ENCODE data around the gene ACTC1. TPM values are rescaled to one million over a fixed set of nuclear protein-coding genes. Genes with fewer than 3 reads are reported as not detected.

The ACTC1 gene
- total RNA-seq, 1 experiment from 2014 or later, result not detected

DNA sequence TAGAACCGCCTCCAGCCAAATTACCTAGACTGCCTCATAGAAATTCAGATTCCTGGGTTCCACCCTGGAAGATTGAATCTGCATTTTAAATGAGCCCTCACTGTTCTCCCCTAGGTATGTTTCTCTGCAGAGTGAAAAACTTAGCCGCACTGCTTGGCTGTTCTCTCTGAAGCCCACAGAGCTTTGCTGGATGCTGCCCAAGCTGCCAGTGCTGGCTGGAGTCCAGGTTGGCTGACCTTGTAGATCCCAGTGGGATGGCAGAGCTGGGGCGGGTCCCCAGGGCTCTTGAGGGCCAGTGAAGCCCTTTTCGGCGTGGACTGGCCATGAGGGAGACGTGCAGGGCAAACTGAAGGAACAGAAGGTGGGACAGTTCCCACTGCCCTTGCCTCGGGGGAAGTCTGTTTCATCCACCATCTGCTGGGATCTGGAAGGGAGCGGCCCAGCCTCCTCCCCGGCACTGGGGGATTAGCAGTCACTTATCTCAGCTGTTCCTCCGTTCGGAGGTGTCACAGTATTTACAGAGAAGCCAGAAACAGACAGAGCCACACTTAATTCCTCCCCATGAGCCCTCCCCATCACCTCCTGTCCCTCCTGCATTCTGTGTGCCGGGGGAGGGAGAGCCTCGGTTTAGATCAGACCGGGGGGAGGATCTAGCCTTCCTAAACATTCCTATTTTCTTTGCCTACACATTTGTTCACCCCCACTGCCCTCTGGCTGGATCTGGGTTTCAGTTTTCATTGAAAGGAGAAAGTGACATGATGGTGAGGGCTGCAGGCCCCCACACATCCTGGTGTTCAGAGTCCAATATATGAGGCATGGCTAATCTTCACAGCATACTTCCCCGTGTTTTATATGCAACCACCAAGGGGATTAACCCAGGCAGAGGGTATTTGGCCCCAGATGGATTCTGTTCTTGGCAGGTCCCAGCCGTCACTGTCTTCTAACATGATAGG is 4.1 kb upstream of the ACTC1 start:
- intact Hi-C loops (cut with micrococcal nuclease), result no loop called here
- peaks cover 19% of the 10 kb centered on the region for H3K4me1 Mint-ChIP-seq (ENCODE audit: insufficient read depth, unreplicated experiment)
- H3K36me3 Mint-ChIP-seq (ENCODE audit: insufficient read depth, unreplicated experiment), result no peaks in the 10 kb centered on the region
- BruUV-seq (replicated peaks), result no TSS peak
- TF ChIP-seq, protein P1, sequence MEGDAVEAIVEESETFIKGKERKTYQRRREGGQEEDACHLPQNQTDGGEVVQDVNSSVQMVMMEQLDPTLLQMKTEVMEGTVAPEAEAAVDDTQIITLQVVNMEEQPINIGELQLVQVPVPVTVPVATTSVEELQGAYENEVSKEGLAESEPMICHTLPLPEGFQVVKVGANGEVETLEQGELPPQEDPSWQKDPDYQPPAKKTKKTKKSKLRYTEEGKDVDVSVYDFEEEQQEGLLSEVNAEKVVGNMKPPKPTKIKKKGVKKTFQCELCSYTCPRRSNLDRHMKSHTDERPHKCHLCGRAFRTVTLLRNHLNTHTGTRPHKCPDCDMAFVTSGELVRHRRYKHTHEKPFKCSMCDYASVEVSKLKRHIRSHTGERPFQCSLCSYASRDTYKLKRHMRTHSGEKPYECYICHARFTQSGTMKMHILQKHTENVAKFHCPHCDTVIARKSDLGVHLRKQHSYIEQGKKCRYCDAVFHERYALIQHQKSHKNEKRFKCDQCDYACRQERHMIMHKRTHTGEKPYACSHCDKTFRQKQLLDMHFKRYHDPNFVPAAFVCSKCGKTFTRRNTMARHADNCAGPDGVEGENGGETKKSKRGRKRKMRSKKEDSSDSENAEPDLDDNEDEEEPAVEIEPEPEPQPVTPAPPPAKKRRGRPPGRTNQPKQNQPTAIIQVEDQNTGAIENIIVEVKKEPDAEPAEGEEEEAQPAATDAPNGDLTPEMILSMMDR (IDR thresholded peaks at IDR 0.05; ENCODE audit: unreplicated experiment), result no peak
- no peak overlapping the region for H3K27ac Mint-ChIP-seq (ENCODE audit: low read depth, unreplicated experiment)
- CTCF ChIA-PET, result no interaction called here
- POLR2A ChIA-PET, result interaction anchor here (0.8 kb wide), 1 partner anchor 13 kb away, joined by 3 read pairs; no protein-coding TSS in a partner anchor
- DNase-seq (ENCODE audit: unreplicated experiment), result peak; percentile 68
- no peak overlapping the region for H3K4me3 Mint-ChIP-seq (ENCODE audit: unreplicated experiment)
- H3K27me3 Mint-ChIP-seq (ENCODE audit: insufficient read depth, unreplicated experiment), result peaks cover 3% of the 10 kb centered on the region
- H3K9me3 Mint-ChIP-seq (ENCODE audit: unreplicated experiment), result no peaks in the 10 kb centered on the region

DNA sequence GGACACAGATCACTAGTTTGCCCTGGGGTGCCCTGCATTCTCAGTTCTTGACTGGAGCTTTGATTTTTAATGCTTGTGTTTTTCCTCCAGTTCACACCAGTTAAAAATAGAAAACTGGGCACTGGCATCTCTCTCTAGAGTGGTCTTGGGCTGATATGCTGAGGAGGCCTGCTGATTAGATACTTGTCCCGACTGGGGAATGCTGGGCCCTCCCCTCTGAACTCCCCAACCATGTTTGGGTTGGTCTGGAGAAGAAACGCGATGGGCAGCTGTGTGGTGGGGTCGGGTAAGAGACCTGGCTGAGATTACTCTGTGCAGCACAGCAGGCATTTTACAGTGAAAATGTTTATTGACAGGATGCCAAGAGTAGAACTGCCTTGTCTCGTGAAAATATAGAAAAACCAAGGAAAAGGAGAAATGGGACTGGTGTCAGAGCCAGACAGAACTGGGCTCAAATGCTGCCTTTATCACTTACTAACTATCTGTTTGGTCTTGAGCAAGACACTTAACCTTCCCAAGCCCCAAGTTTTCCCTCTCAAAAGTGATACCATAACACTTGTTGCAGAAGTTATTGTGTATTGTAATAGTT is 1.6 kb upstream of the ACTC1 start:
- ChIA-PET POLR2A (no interaction called here), CTCF (no interaction called here)
- BruUV-seq (replicated peaks), result no TSS peak
- TF ChIP-seq, protein P1 (IDR thresholded peaks at IDR 0.05; ENCODE audit: unreplicated experiment), result no peak
- no peaks in the 10 kb centered on the region for H3K36me3 Mint-ChIP-seq (ENCODE audit: insufficient read depth, unreplicated experiment)
- intact Hi-C loops (cut with micrococcal nuclease), result no loop called here
- H3K9me3 Mint-ChIP-seq (ENCODE audit: unreplicated experiment), result no peaks in the 10 kb centered on the region
- no peak overlapping the region for H3K4me3 Mint-ChIP-seq (ENCODE audit: unreplicated experiment)
- DNase-seq (ENCODE audit: unreplicated experiment), result no peak
- H3K27me3 Mint-ChIP-seq (ENCODE audit: insufficient read depth, unreplicated experiment), result peaks cover 28% of the 10 kb centered on the region
- H3K4me1 Mint-ChIP-seq (ENCODE audit: insufficient read depth, unreplicated experiment), result peaks cover 17% of the 10 kb centered on the region
- no peak overlapping the region for H3K27ac Mint-ChIP-seq (ENCODE audit: low read depth, unreplicated experiment)

DNA sequence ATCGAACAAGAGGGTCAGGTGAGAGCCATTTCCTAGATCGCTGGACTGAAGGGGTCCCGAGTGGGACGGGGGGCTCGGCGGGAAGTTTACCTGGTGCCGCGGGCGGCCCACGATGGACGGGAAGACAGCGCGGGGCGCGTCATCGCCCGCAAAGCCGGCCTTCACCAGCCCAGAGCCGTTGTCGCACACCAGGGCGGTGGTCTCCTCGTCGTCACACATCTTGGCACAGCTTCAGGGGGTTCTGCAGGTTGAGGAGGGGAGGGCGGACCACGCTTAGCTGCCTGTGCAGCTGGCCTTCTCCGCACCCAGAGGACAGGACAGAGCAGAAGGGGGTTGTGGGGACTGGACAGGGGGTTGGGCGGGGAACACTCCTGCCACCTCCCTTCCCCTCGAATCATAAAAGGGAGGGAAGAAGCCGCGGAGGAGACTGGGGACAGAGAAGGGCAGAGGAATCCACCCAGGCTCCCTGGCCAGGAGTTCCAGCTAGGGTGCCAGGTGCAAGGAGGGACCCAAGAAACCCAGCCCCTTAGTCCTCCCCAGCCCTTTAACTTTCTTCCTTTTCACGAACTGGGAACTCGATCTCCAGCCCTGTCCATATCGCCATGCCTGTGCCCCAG is 651 bp downstream of the ACTC1 start:
- H3K27me3 Mint-ChIP-seq (ENCODE audit: insufficient read depth, unreplicated experiment), result peaks cover 50% of the 10 kb centered on the region
- H3K36me3 Mint-ChIP-seq (ENCODE audit: insufficient read depth, unreplicated experiment), result no peaks in the 10 kb centered on the region
- DNase-seq (ENCODE audit: unreplicated experiment), result no peak
- H3K9me3 Mint-ChIP-seq (ENCODE audit: unreplicated experiment), result no peaks in the 10 kb centered on the region
- TF ChIP-seq, protein P1 (IDR thresholded peaks at IDR 0.05; ENCODE audit: unreplicated experiment), result no peak
- no peak overlapping the region for H3K4me3 Mint-ChIP-seq (ENCODE audit: unreplicated experiment)
- intact Hi-C loops (cut with micrococcal nuclease), result no loop called here
- H3K4me1 Mint-ChIP-seq (ENCODE audit: insufficient read depth, unreplicated experiment), result peaks cover 14% of the 10 kb centered on the region
- no TSS peak for BruUV-seq (replicated peaks)
- CTCF ChIA-PET, result interaction anchor here (1.0 kb wide), 1 partner anchor 173 kb away, joined by 4 read pairs; no protein-coding TSS in a partner anchor
- POLR2A ChIA-PET, result no interaction called here
- no peak overlapping the region for H3K27ac Mint-ChIP-seq (ENCODE audit: low read depth, unreplicated experiment)

DNA sequence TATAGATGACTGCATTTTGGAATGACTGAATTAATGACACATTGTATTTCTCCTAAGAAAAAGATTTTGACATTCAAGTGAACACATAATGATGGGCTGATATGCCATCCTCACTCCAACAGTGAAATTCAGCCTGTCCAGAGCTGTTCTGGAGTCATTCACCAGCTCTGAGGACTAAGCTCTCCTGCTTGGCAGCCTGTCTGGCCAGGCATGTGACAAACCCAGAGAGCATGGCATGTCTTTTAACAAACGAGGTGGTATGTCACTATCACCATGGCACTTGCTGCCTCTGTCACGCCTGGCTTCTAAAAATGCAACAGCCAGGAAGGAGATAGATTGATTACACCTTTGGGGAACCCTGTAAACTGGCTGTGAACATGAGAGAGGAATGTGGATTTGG is 1.4 kb downstream of the ACTC1 start:
- no peaks in the 10 kb centered on the region for H3K36me3 Mint-ChIP-seq (ENCODE audit: insufficient read depth, unreplicated experiment)
- no peak for DNase-seq (ENCODE audit: unreplicated experiment)
- no peaks in the 10 kb centered on the region for H3K9me3 Mint-ChIP-seq (ENCODE audit: unreplicated experiment)
- BruUV-seq (replicated peaks), result no TSS peak
- TF ChIP-seq, protein P1 (IDR thresholded peaks at IDR 0.05; ENCODE audit: unreplicated experiment), result no peak
- ChIA-PET CTCF (interaction anchor here (0.8 kb wide), 1 partner anchor 156 kb away, joined by 4 read pairs; no protein-coding TSS in a partner anchor), POLR2A (no interaction called here)
- peaks cover 7% of the 10 kb centered on the region for H3K4me1 Mint-ChIP-seq (ENCODE audit: insufficient read depth, unreplicated experiment)
- peaks cover 58% of the 10 kb centered on the region for H3K27me3 Mint-ChIP-seq (ENCODE audit: insufficient read depth, unreplicated experiment)
- intact Hi-C loops (cut with micrococcal nuclease), result no loop called here
- H3K4me3 Mint-ChIP-seq (ENCODE audit: unreplicated experiment), result no peak overlapping the region
- no peak overlapping the region for H3K27ac Mint-ChIP-seq (ENCODE audit: low read depth, unreplicated experiment)

Data from MCF 10A (cell line).